SU-DHL-6 (cell line): ENCODE results near the gene HSD3B7.

Experiments used
- CTCF ChIP-seq: fragments of 200-600 bp; sonication (generic); IDR thresholded peaks from one replicate; pipeline ENCODE4 v1.5.1; 2017; ENCODE audit warnings: antibody characterized with exemption, mild to moderate bottlenecking, low read length, moderate library complexity; ENCODE audit not compliant: insufficient read depth, poor library complexity, severe bottlenecking
- EZH2phosphoT487 ChIP-seq: fragments of 200-600 bp; sonication (generic), shearing (Covaris generic); conservative IDR thresholded peaks from 2 replicates; pipeline ENCODE4 v1.6.1; 2018; ENCODE audit warnings: mild to moderate bottlenecking, antibody characterized with exemption, low read length, moderate library complexity, mixed read lengths

- no peak for TF ChIP-seq CTCF
- no peak for TF ChIP-seq EZH2phosphoT487
Observed at GRCh38 chr16:31006589-31006988, 21.6 kb downstream of the HSD3B7 start.
